ENCODE data around the gene CSNK2B. TPM values are rescaled to one million over a fixed set of nuclear protein-coding genes. Genes with fewer than 3 reads are reported as not detected.

The CSNK2B gene
- 96.3 TPM for total RNA-seq
- long read RNA-seq, transcript CSNK2B-203 (7 exons, 948 nt): major isoform, 29 of 37 reads
- long read RNA-seq, partial matches to known transcripts: 7 of 37 reads
- long read RNA-seq, other reads (novel, unspliced or antisense): 1 of 37 reads

- peak; percentile 100 for DNase-seq (ENCODE audit: low spot score)
- intact Hi-C loops (cut with DNase I): loop anchor here (1.0 to 2.0 kb wide), 2 partner anchors 13 to 45 kb away; partner anchors contain the start of genes BAG6 and PRRC2A
These were observed at the start of gene CSNK2B for GRCh38 chr6:31665501-31666336. CSNK2B (plus strand) TSS chr6:31666080; CDS start chr6:31666832, 752 bp downstream.

DNA sequence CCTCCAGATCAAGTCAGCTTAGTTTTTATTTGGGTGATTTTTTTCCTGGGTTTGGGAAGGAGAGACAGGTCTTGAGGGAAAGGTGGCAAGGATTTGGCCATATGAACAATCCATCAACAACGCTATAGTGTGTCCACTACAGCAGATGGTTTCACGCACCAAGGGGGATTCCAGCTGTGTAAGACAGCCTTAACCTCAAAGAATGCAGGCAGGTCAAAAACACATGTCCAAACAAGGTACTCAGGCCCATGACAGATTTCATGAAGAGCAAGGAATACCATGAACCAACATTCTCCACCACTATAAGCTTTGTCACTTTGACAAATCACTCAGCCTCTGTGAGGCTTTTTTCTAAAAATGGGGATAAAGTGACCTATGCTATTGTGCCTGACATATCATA lies 48.9 kb upstream of the CSNK2B start:
- intact Hi-C loops (cut with DNase I): no loop called here
- no peak for DNase-seq (ENCODE audit: low spot score)

- intact Hi-C loops (cut with DNase I): loop anchor here (1.0 to 2.0 kb wide), 2 partner anchors 45 to 73 kb away; partner anchors contain the start of genes GPANK1 and NFKBIL1
- peak; percentile 98 for DNase-seq (ENCODE audit: low spot score)
These were observed 45.9 kb upstream of the CSNK2B start for GRCh38 chr6:31619805-31620585.

GRCh38 chr6:31620586-31621319 lies 45.1 kb upstream of the CSNK2B start, which contains the start of gene PRRC2A:
PRRC2A (plus strand) TSS chr6:31620715; CDS start chr6:31622790, 2,075 bp downstream.
- peak; percentile 96 for DNase-seq (ENCODE audit: low spot score)

GRCh38 chr6:31621320-31621939 lies 44.5 kb upstream of the CSNK2B start:
- intact Hi-C loops (cut with DNase I): loop anchor here (2.0 kb wide), 1 partner anchor 43 kb away; the partner anchor contains the start of gene GPANK1
- DNase-seq (ENCODE audit: low spot score): no peak

More at GRCh38 chr6:31620586-31621319, 45.1 kb upstream of the CSNK2B start, which contains the start of gene PRRC2A:
- intact Hi-C loops (cut with DNase I): loop anchor here (1.0 to 2.0 kb wide), 2 partner anchors 44 to 73 kb away; partner anchors contain the start of genes GPANK1 and NFKBIL1

- intact Hi-C loops (cut with DNase I): loop anchor here (2.0 kb wide), 1 partner anchor 43 kb away; the partner anchor contains the start of gene GPANK1
- no peak for DNase-seq (ENCODE audit: low spot score)
These were observed 43.9 kb upstream of the CSNK2B start for GRCh38 chr6:31621991-31622390.

GRCh38 chr6:31622684-31623091 lies 43.2 kb upstream of the CSNK2B start:
- intact Hi-C loops (cut with DNase I): no loop called here
- no peak for DNase-seq (ENCODE audit: low spot score)

DNA sequence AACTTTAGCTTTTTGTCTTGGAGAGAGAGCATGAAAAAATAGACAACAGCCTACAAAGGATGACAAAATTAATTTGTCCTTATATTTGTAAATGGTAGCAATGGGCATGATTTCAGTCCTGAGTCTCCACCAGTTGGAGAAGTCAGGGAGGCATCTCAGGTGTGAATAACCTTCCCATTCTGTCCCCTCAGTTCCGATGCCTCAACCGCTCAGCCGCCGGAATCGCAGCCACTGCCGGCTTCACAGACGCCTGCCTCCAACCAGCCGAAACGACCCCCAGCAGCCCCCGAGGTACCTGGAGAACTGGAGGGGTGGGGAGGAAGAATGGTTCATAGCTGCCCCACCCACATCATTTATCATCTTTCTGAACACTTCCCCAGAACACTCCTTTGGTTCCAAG lies 41.8 kb upstream of the CSNK2B start:
- no peak for DNase-seq (ENCODE audit: low spot score)
- intact Hi-C loops (cut with DNase I): no loop called here

- intact Hi-C loops (cut with DNase I): no loop called here
- no peak for DNase-seq (ENCODE audit: low spot score)
These were observed 38.9 kb upstream of the CSNK2B start for GRCh38 chr6:31626952-31627351.

GRCh38 chr6:31627690-31628287 lies 38.1 kb upstream of the CSNK2B start:
- DNase-seq (ENCODE audit: low spot score): no peak
- intact Hi-C loops (cut with DNase I): no loop called here

DNA sequence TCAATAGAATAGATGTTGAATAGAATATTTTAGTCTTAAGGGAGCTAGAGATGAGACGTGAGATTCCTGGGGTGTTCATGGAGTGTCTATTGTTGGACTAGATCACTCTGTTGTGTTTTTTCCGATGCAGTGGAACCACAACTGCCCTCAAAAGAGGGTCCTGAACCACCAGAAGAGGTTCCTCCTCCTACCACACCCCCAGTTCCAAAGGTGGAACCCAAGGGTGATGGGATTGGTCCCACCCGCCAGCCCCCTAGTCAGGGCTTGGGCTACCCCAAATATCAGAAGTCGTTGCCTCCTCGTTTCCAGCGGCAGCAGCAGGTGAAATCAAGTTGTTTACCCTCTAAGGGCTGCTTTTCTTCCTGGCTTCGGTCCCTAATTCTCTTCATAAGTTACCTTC lies 36.9 kb upstream of the CSNK2B start:
- no peak for DNase-seq (ENCODE audit: low spot score)

GRCh38 chr6:31630177-31630934 lies 35.5 kb upstream of the CSNK2B start:
- DNase-seq (ENCODE audit: low spot score): no peak
- intact Hi-C loops (cut with DNase I): no loop called here

More for the DNA sequence above, 36.9 kb upstream of the CSNK2B start:
- intact Hi-C loops (cut with DNase I): no loop called here

DNA sequence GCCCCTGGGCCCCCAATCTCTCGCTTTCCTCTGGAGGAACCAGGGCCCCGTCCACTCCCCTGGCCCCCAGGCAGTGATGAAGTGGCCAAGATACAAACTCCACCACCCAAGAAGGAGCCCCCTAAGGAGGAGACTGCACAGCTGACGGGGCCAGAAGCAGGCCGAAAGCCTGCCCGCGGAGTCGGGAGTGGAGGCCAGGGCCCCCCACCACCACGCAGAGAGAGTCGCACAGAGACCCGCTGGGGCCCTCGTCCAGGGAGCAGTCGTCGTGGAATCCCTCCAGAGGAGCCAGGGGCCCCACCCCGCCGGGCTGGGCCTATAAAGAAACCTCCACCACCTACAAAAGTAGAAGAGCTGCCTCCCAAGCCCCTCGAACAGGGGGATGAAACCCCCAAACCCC lies 34.7 kb upstream of the CSNK2B start:
- no peak for DNase-seq (ENCODE audit: low spot score)
- intact Hi-C loops (cut with DNase I): no loop called here

DNA sequence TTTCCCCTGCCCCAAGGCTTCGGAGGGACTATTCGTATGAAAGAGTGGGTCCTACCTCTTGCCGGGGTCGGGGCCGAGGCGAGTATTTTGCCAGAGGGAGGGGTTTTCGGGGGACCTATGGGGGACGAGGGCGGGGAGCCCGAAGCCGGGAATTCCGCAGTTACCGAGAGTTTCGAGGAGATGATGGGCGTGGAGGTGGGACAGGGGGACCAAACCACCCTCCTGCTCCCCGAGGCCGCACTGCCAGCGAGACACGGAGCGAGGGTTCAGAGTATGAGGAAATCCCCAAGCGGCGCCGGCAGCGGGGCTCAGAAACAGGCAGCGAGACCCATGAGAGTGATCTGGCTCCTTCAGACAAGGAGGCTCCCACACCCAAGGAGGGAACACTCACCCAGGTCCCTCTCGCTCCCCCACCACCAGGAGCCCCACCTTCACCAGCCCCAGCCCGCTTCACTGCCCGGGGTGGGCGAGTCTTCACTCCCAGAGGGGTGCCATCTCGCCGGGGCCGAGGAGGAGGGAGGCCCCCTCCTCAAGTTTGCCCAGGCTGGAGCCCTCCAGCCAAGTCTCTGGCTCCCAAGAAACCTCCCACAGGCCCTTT lies 34.1 kb upstream of the CSNK2B start:
- DNase-seq (ENCODE audit: low spot score): no peak
- intact Hi-C loops (cut with DNase I): no loop called here

DNA sequence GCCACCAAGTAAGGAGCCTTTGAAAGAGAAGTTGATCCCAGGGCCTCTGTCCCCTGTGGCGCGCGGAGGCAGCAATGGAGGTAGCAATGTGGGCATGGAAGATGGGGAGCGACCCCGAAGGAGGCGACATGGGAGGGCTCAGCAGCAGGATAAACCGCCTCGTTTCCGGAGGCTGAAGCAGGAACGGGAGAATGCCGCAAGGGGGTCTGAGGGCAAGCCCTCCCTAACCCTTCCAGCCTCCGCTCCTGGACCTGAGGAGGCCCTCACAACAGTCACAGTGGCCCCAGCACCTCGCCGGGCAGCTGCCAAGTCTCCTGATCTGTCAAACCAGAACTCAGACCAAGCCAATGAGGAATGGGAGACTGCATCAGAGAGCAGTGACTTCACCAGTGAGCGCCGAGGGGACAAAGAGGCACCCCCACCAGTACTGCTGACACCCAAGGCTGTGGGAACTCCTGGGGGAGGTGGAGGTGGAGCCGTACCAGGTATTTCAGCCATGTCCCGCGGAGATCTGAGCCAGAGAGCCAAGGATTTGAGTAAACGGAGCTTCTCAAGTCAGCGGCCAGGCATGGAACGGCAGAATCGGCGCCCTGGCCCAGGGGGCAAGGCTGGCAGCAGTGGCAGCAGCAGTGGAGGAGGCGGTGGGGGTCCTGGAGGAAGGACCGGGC lies 33.5 kb upstream of the CSNK2B start:
- intact Hi-C loops (cut with DNase I): no loop called here

DNA sequence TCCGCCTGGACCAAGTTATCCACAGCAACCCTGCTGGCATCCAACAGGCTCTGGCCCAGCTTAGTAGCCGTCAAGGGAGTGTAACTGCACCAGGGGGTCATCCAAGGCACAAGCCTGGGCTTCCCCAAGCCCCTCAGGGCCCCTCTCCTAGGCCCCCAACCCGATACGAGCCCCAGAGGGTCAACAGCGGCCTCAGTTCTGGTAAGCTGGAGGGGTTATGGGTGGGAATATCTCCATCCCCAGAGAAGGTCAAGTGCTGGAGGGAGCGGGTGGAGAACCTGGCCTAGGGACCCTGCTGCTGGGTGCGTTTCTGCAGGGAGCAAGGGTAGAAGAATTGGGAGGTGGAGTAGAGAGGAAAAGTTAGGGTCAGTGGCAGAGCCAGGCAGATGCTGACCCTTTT lies 32.4 kb upstream of the CSNK2B start:
- intact Hi-C loops (cut with DNase I): no loop called here
- DNase-seq (ENCODE audit: low spot score): no peak

More for the DNA sequence above, 33.5 kb upstream of the CSNK2B start:
- DNase-seq (ENCODE audit: low spot score): no peak

DNA sequence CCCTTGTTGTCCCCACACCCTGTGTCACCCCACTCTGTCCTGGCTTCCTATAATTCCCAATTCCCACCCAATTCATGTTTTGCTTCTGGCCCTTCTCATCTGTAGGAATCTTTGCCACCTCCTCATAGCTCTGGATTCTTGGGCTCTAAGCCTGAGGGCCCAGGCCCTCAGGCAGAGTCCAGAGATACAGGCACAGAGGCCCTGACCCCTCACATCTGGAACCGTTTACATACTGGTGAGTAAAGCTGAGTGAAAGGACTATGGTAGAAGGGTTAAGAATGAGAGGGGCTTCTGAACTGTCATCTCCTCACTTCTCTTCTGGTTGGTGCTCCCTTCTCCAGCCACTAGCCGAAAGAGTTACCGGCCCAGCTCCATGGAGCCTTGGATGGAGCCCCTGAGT lies 31.7 kb upstream of the CSNK2B start:
- intact Hi-C loops (cut with DNase I): no loop called here

More for the DNA sequence above, 31.7 kb upstream of the CSNK2B start:
- DNase-seq (ENCODE audit: low spot score): no peak
